Subcutaneous abdominal adipose tissue (tissue), 5 donors: Measurements from ENCODE around the gene COG4.

Source experiments
- H3K27ac ChIP-seq: one replicate; pipeline ENCODE4 v1.7.0; 2013; ENCODE audit warnings: low read depth, mild to moderate bottlenecking, inconsistent platforms, low read length, moderate library complexity
- H3K27me3 ChIP-seq, 5 donors: one replicate each; pipeline ENCODE4 v1.7.0; 2013; ENCODE audit warnings: low read length in 5 of 5, inconsistent platforms in 1 of 5; ENCODE audit not compliant: control insufficient read depth in 5 of 5, insufficient read depth in 4 of 5
- H3K36me3 ChIP-seq, 5 donors: one replicate each; pipeline ENCODE4 v1.7.0; 2013; ENCODE audit warnings: low read length in 5 of 5; ENCODE audit not compliant: control insufficient read depth in 5 of 5, insufficient read depth in 5 of 5
- H3K4me1 ChIP-seq, 5 donors: one replicate each; pipeline ENCODE4 v1.7.0; 2013; ENCODE audit warnings: low read length in 5 of 5, mild to moderate bottlenecking in 3 of 5, moderate library complexity in 1 of 5; ENCODE audit not compliant: control insufficient read depth in 5 of 5, insufficient read depth in 5 of 5
- H3K4me3 ChIP-seq, 5 donors: one replicate each; pipeline ENCODE4 v1.7.0; 2013; ENCODE audit warnings: low read length in 5 of 5, low read depth in 1 of 5
- H3K9ac ChIP-seq, 5 donors: one replicate each; pipeline ENCODE4 v1.7.0; 2013; ENCODE audit warnings: low read length in 5 of 5, mild to moderate bottlenecking in 4 of 5, moderate library complexity in 3 of 5
- H3K9me3 ChIP-seq, 5 donors: one replicate each; pipeline ENCODE4 v1.7.0; 2013; ENCODE audit warnings: low read length in 5 of 5; ENCODE audit not compliant: control insufficient read depth in 5 of 5
- donor health status: healthy.
- donor health status: healthy.
- donor health status: healthy.
- donor health status: healthy.
- donor health status: healthy.

The COG4 gene

GRCh38 chr16:70511833-70512232 lies 11.5 kb downstream of the COG4 start:
- H3K9ac ChIP-seq, result no peak overlapping the region
- H3K9me3 ChIP-seq, result no peaks in the 10 kb centered on the region
- no peak overlapping the region for H3K4me3 ChIP-seq
- H3K36me3 ChIP-seq, result peaks cover 32 to 96% (median 83%) of the 10 kb centered on the region in 5 donors
- no peaks in the 10 kb centered on the region for H3K27me3 ChIP-seq
- H3K27ac ChIP-seq, result no peak overlapping the region
- peaks cover 0 to 7% (median 0%) of the 10 kb centered on the region in 5 donors for H3K4me1 ChIP-seq

GRCh38 chr16:70510216-70510615 lies 13.1 kb downstream of the COG4 start:
- H3K4me1 ChIP-seq, result peaks cover 0 to 7% (median 0%) of the 10 kb centered on the region in 5 donors
- H3K9me3 ChIP-seq, result no peaks in the 10 kb centered on the region
- no peaks in the 10 kb centered on the region for H3K27me3 ChIP-seq
- no peak overlapping the region for H3K9ac ChIP-seq
- H3K4me3 ChIP-seq, result no peak overlapping the region
- peaks cover 32 to 84% (median 72%) of the 10 kb centered on the region in 5 donors for H3K36me3 ChIP-seq
- no peak overlapping the region for H3K27ac ChIP-seq

GRCh38 chr16:70508752-70509151 lies 14.6 kb downstream of the COG4 start:
- Histone ChIP-seq H3K4me3 (no peak overlapping the region), H3K9ac (peak overlapping the region in 1 of 5 donors; percentile 1), H3K9me3 (no peaks in the 10 kb centered on the region), H3K27me3 (no peaks in the 10 kb centered on the region), H3K36me3 (peaks cover 32 to 76% (median 63%) of the 10 kb centered on the region in 5 donors), H3K27ac (no peak overlapping the region), H3K4me1 (peaks cover 0 to 7% (median 0%) of the 10 kb centered on the region in 5 donors)

- H3K36me3 ChIP-seq, result peaks cover 21 to 76% (median 60%) of the 10 kb centered on the region in 5 donors
Measured at GRCh38 chr16:70496513-70496912, 26.8 kb downstream of the COG4 start.

GRCh38 chr16:70495425-70496182 lies 27.8 kb downstream of the COG4 start:
- H3K9ac ChIP-seq, result no peak overlapping the region
- H3K27ac ChIP-seq, result no peak overlapping the region
- H3K9me3 ChIP-seq, result no peaks in the 10 kb centered on the region
- H3K4me1 ChIP-seq, result no peaks in the 10 kb centered on the region
- H3K4me3 ChIP-seq, result no peak overlapping the region
- H3K36me3 ChIP-seq, result peaks cover 19 to 70% (median 56%) of the 10 kb centered on the region in 5 donors
- no peaks in the 10 kb centered on the region for H3K27me3 ChIP-seq

More at GRCh38 chr16:70496513-70496912, 26.8 kb downstream of the COG4 start:
- Histone ChIP-seq H3K27ac (no peak overlapping the region), H3K9ac (no peak overlapping the region), H3K4me1 (no peaks in the 10 kb centered on the region), H3K4me3 (no peak overlapping the region), H3K9me3 (no peaks in the 10 kb centered on the region), H3K27me3 (no peaks in the 10 kb centered on the region)

GRCh38 chr16:70494777-70495176 lies 28.6 kb downstream of the COG4 start:
- Histone ChIP-seq H3K9me3 (no peaks in the 10 kb centered on the region), H3K4me1 (peaks cover 0 to 5% (median 0%) of the 10 kb centered on the region in 5 donors), H3K9ac (no peak overlapping the region), H3K36me3 (peaks cover 17 to 71% (median 55%) of the 10 kb centered on the region in 5 donors), H3K27me3 (no peaks in the 10 kb centered on the region), H3K27ac (no peak overlapping the region), H3K4me3 (no peak overlapping the region)

- Histone ChIP-seq H3K4me3 (no peak overlapping the region), H3K9ac (no peak overlapping the region), H3K9me3 (no peaks in the 10 kb centered on the region), H3K27ac (no peak overlapping the region), H3K27me3 (no peaks in the 10 kb centered on the region), H3K36me3 (peaks cover 17 to 74% (median 58%) of the 10 kb centered on the region in 5 donors), H3K4me1 (peaks cover 0 to 5% (median 0%) of the 10 kb centered on the region in 5 donors)
Measured at GRCh38 chr16:70494202-70494770, 29.1 kb downstream of the COG4 start.

- no peak overlapping the region for H3K9ac ChIP-seq
- peaks cover 0 to 5% (median 4%) of the 10 kb centered on the region in 5 donors for H3K4me1 ChIP-seq
- H3K36me3 ChIP-seq, result peaks cover 15 to 74% (median 58%) of the 10 kb centered on the region in 5 donors
- no peaks in the 10 kb centered on the region for H3K27me3 ChIP-seq
- no peak overlapping the region for H3K4me3 ChIP-seq
- H3K9me3 ChIP-seq, result no peaks in the 10 kb centered on the region
- no peak overlapping the region for H3K27ac ChIP-seq
Measured at GRCh38 chr16:70493802-70494201, 29.6 kb downstream of the COG4 start.

- Histone ChIP-seq H3K36me3 (peaks cover 13 to 60% (median 37%) of the 10 kb centered on the region in 5 donors), H3K27ac (no peak overlapping the region), H3K4me3 (no peak overlapping the region), H3K4me1 (peaks cover 0 to 6% (median 4%) of the 10 kb centered on the region in 5 donors), H3K9ac (peak overlapping the region in 1 of 5 donors; percentile 26), H3K9me3 (no peaks in the 10 kb centered on the region), H3K27me3 (no peaks in the 10 kb centered on the region)
Measured at GRCh38 chr16:70490261-70490660, 33.1 kb downstream of the COG4 start.

GRCh38 chr16:70484867-70485266 lies 38.5 kb downstream of the COG4 start:
- Histone ChIP-seq H3K9me3 (no peaks in the 10 kb centered on the region), H3K27ac (no peak overlapping the region), H3K9ac (no peak overlapping the region), H3K4me1 (peaks cover 0 to 6% (median 0%) of the 10 kb centered on the region in 5 donors), H3K36me3 (peaks cover 3 to 68% (median 49%) of the 10 kb centered on the region in 5 donors), H3K27me3 (no peaks in the 10 kb centered on the region), H3K4me3 (no peak overlapping the region)
